22Rv1 (cell line): ENCODE results near the gene MAGOHB.
"Not testable (repeated sequence)": the region's sequence is repeated elsewhere in the genome, so short reads cannot be mapped to it uniquely, and the experiment has no call there.

Experiments used
- H3K27ac ChIP-seq: fragments of 450-650 bp; 2 replicates; pipeline ENCODE4 v1.5.1; 2017
- CTCF ChIP-seq: fragments of 450-650 bp; IDR thresholded peaks from 2 replicates; pipeline ENCODE4 v1.5.1; 2017; ENCODE audit warnings: mild to moderate bottlenecking
- ZFX ChIP-seq: fragments of 450-650 bp; IDR thresholded peaks from 2 replicates; pipeline ENCODE4 v1.6.1; 2017; ENCODE audit warnings: antibody characterized with exemption, borderline replicate concordance

Gene MAGOHB

GRCh38 chr12:10595881-10596280 is 17.5 kb downstream of the MAGOHB start:
- H3K27ac ChIP-seq = no peak overlapping the region
- no peak for TF ChIP-seq ZFX

- H3K27ac ChIP-seq = no peak overlapping the region
- TF ChIP-seq CTCF (no peak), ZFX (no peak)
These were observed 22.4 kb downstream of the MAGOHB start for GRCh38 chr12:10590966-10591365.

- no peak for TF ChIP-seq CTCF
- TF ChIP-seq ZFX = no peak
- no peak overlapping the region for H3K27ac ChIP-seq
These were observed 29.0 kb downstream of the MAGOHB start for GRCh38 chr12:10584415-10584814.

GRCh38 chr12:10582704-10583103 is 30.7 kb downstream of the MAGOHB start:
- TF ChIP-seq ZFX (no peak), CTCF (no peak)
- H3K27ac ChIP-seq = no peak overlapping the region

GRCh38 chr12:10582133-10582532 is 31.3 kb downstream of the MAGOHB start:
- H3K27ac ChIP-seq = not testable (repeated sequence)

- no peak overlapping the region for H3K27ac ChIP-seq
- TF ChIP-seq CTCF = no peak
- no peak for TF ChIP-seq ZFX
These were observed 39.1 kb downstream of the MAGOHB start for GRCh38 chr12:10574307-10574706.

- H3K27ac ChIP-seq = not testable (repeated sequence)
These were observed 41.4 kb downstream of the MAGOHB start for GRCh38 chr12:10572021-10572490.

- H3K27ac ChIP-seq = no peak overlapping the region
- no peak for TF ChIP-seq CTCF
- no peak for TF ChIP-seq ZFX
These were observed 42.3 kb downstream of the MAGOHB start for GRCh38 chr12:10571141-10571540.

- no peak overlapping the region for H3K27ac ChIP-seq
- no peak for TF ChIP-seq ZFX
These were observed 45.6 kb downstream of the MAGOHB start for GRCh38 chr12:10567813-10568212.

- TF ChIP-seq CTCF (no peak), ZFX (no peak)
- H3K27ac ChIP-seq = no peak overlapping the region
These were observed 49.4 kb downstream of the MAGOHB start for GRCh38 chr12:10563966-10564365.
